ENCODE results near the gene KCTD16.

Gene KCTD16

GRCh38 chr5:144276034-144276822 lies 105.6 kb downstream of the KCTD16 start:
- H4K20me1 ChIP-seq (ENCODE audit: insufficient read depth, low read length): no peaks in the 10 kb centered on the region
- no peak overlapping the region for H3K4me2 ChIP-seq (ENCODE audit: insufficient read depth, low read length)
- no peak overlapping the region for H3K4me3 ChIP-seq (ENCODE audit: low read depth in 1 of 2, low read length in 2 of 2)
- H3K27ac ChIP-seq (ENCODE audit: low read length): no peak overlapping the region
- H3K79me2 ChIP-seq (ENCODE audit: insufficient read depth, low read length): no peaks in the 10 kb centered on the region
- TF ChIP-seq, protein P1, sequence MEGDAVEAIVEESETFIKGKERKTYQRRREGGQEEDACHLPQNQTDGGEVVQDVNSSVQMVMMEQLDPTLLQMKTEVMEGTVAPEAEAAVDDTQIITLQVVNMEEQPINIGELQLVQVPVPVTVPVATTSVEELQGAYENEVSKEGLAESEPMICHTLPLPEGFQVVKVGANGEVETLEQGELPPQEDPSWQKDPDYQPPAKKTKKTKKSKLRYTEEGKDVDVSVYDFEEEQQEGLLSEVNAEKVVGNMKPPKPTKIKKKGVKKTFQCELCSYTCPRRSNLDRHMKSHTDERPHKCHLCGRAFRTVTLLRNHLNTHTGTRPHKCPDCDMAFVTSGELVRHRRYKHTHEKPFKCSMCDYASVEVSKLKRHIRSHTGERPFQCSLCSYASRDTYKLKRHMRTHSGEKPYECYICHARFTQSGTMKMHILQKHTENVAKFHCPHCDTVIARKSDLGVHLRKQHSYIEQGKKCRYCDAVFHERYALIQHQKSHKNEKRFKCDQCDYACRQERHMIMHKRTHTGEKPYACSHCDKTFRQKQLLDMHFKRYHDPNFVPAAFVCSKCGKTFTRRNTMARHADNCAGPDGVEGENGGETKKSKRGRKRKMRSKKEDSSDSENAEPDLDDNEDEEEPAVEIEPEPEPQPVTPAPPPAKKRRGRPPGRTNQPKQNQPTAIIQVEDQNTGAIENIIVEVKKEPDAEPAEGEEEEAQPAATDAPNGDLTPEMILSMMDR (IDR thresholded peaks at IDR 0.05; ENCODE audit: borderline replicate concordance, extremely low read depth, low read length, poor library complexity, severe bottlenecking): no peak
- no peaks in the 10 kb centered on the region for H3K36me3 ChIP-seq (ENCODE audit: insufficient read depth, low read length)
- ATAC-seq (ENCODE audit: insufficient read depth, low read depth) (no peak), DNase-seq (no peak)
- H2AFZ ChIP-seq (ENCODE audit: low read depth, low read length): no peak overlapping the region
- no peaks in the 10 kb centered on the region for H3K27me3 ChIP-seq (ENCODE audit: insufficient read depth, low read length, poor library complexity)
- H3K9ac ChIP-seq (ENCODE audit: low read depth, low read length): no peak overlapping the region
- no peaks in the 10 kb centered on the region for H3K4me1 ChIP-seq (ENCODE audit: insufficient read depth, low read length)
- H3K9me3 ChIP-seq (ENCODE audit: insufficient read depth, low read length, severe bottlenecking): no peaks in the 10 kb centered on the region

DNA sequence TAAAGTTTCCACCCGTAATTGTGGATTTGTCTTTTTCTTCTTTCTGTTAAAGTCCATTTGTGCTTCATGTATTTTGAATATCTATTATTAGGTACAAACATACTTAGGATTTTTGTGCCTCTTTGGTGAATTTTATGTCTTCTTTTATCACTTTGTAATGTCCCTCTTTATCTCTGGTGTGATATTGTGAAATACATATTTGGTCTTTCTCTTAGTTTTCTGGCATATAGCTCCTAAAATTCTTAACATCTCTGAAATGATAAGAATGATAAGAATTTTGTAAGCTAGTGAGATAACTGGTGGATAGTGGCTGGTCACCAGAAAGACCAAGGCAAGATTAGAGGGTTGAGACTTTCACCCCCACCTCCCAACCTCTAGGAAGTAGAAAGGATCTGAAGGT lies 111.1 kb downstream of the KCTD16 start:
- H3K27ac ChIP-seq (ENCODE audit: low read length): no peak overlapping the region
- no peaks in the 10 kb centered on the region for H3K79me2 ChIP-seq (ENCODE audit: insufficient read depth, low read length)
- H3K4me2 ChIP-seq (ENCODE audit: insufficient read depth, low read length): no peak overlapping the region
- H4K20me1 ChIP-seq (ENCODE audit: insufficient read depth, low read length): no peaks in the 10 kb centered on the region
- H3K4me1 ChIP-seq (ENCODE audit: insufficient read depth, low read length): no peaks in the 10 kb centered on the region
- no peak overlapping the region for H3K9ac ChIP-seq (ENCODE audit: low read depth, low read length)
- peaks cover 3% of the 10 kb centered on the region for H3K27me3 ChIP-seq (ENCODE audit: insufficient read depth, low read length, poor library complexity)
- H2AFZ ChIP-seq (ENCODE audit: low read depth, low read length): no peak overlapping the region
- no peaks in the 10 kb centered on the region for H3K9me3 ChIP-seq (ENCODE audit: insufficient read depth, low read length, severe bottlenecking)
- ATAC-seq (ENCODE audit: insufficient read depth, low read depth): no peak
- no peaks in the 10 kb centered on the region for H3K36me3 ChIP-seq (ENCODE audit: insufficient read depth, low read length)
- no peak for DNase-seq
- H3K4me3 ChIP-seq (ENCODE audit: low read depth in 1 of 2, low read length in 2 of 2): no peak overlapping the region
- TF ChIP-seq, protein P1 (IDR thresholded peaks at IDR 0.05; ENCODE audit: borderline replicate concordance, extremely low read depth, low read length, poor library complexity, severe bottlenecking): no peak
- TF ChIP-seq EZH2 (IDR thresholded peaks at IDR 0.05; ENCODE audit: borderline replicate concordance, low read depth, low read length, severe bottlenecking): no peak

- TF ChIP-seq EZH2 (IDR thresholded peaks at IDR 0.05; ENCODE audit: borderline replicate concordance, low read depth, low read length, severe bottlenecking): no peak
- TF ChIP-seq, protein P1 (IDR thresholded peaks at IDR 0.05; ENCODE audit: borderline replicate concordance, extremely low read depth, low read length, poor library complexity, severe bottlenecking): no peak
- ATAC-seq (ENCODE audit: insufficient read depth, low read depth): no peak
- no peaks in the 10 kb centered on the region for H3K36me3 ChIP-seq (ENCODE audit: insufficient read depth, low read length)
- no peak overlapping the region for H3K4me2 ChIP-seq (ENCODE audit: insufficient read depth, low read length)
- no peaks in the 10 kb centered on the region for H4K20me1 ChIP-seq (ENCODE audit: insufficient read depth, low read length)
- no peaks in the 10 kb centered on the region for H3K4me1 ChIP-seq (ENCODE audit: insufficient read depth, low read length)
- H3K9me3 ChIP-seq (ENCODE audit: insufficient read depth, low read length, severe bottlenecking): no peaks in the 10 kb centered on the region
- H2AFZ ChIP-seq (ENCODE audit: low read depth, low read length): no peak overlapping the region
- no peak overlapping the region for H3K27ac ChIP-seq (ENCODE audit: low read length)
- peaks cover 3% of the 10 kb centered on the region for H3K27me3 ChIP-seq (ENCODE audit: insufficient read depth, low read length, poor library complexity)
- H3K9ac ChIP-seq (ENCODE audit: low read depth, low read length): no peak overlapping the region
- no peak for DNase-seq
- H3K4me3 ChIP-seq (ENCODE audit: low read depth in 1 of 2, low read length in 2 of 2): no peak overlapping the region
- H3K79me2 ChIP-seq (ENCODE audit: insufficient read depth, low read length): no peaks in the 10 kb centered on the region
These were observed 113.4 kb downstream of the KCTD16 start for GRCh38 chr5:144284036-144284435.
